DLD1 (cell line): ENCODE results near the gene MUC12.
"Not testable (repeated sequence)": the region's sequence is repeated elsewhere in the genome, so short reads cannot be mapped to it uniquely, and the experiment has no call there.

Source experiments
- in situ Hi-C: cut with HindIII; loops from 2 replicates; pipeline ENCODE4 v1.10.0; 2017; ENCODE audit warnings: low sequenced_read_pairs

MUC12 gene

DNA sequence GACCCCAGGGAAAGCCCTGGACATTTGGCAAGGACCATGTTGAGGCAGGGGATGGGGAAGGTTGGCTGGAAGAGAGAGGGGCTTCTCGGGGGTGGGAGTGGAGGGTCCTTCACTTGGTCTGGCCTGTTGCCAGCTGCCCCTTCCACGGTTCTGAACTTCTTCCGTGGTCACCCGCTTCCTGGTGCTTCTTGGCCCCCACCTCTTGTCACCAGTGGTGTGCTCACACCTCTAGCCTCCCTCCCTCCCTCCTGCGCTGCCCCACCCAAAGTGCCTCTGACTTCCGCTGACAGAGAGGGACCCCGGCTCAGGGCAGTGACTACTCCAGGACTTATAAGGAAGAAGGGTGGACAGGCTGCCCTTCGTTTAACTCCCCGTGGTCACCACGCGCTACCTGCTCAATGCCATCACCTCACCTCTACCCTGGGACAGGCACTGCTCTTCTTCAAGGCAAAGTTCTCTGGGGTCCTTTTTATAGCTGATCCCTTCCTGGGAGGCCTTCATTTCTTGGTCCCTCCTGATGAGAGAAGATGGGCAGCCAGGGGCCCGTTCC, at the start of gene MUC12:
MUC12 (plus strand) TSS at position 500 of the 550 bp plus-strand sequence. CDS start 58 bp downstream, outside the sequence.
- in situ Hi-C loops: no loop called here

- in situ Hi-C loops: not testable (repeated sequence)
Measured at GRCh38 chr7:100919779-100920437, 49.5 kb upstream of the MUC12 start.

DNA sequence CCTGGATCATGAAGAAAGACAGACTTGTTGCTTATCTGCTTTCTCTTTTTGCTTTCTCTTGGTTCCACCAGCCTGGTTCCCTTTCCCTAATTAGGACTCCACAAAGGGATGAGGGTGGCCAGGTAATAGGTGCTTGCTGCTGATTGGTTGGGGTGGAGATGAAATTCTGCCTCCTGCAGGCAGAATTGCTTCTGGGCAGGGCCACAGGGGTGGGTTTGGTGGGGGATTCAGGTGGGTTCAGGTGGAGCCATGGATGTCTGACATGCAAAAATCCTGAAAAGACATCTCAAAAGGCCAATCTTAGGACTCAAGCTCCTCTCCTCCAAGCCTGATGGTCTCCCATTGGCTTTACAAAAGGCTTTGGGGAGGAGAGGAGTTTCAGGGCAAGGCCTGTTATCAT, 48.3 kb upstream of the MUC12 start:
- in situ Hi-C loops: no loop called here

GRCh38 chr7:100923616-100924015, 45.7 kb upstream of the MUC12 start:
- in situ Hi-C loops: not testable (repeated sequence)

DNA sequence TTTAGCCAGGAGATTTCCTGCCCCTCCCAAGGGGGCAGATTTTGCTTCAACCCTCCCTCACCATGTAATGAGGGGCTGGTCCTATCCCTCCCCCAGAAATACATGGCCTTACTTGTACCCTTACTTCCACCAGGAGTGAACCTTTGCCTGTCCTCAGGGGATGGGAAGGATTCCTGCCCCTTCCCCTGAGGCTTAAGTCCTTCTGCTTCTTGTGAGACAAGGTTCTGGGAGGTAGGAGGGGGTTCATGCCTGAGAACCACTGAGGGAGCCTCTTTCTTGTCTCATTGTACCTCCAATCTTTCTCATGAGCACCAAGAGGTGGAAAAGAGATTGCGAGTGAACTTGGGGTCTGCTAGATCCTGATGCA, 39.6 kb upstream of the MUC12 start:
- in situ Hi-C loops: no loop called here

GRCh38 chr7:100933734-100934133, 35.6 kb upstream of the MUC12 start:
- in situ Hi-C loops: no loop called here

GRCh38 chr7:100935381-100935780, 34.0 kb upstream of the MUC12 start:
- in situ Hi-C loops: not testable (repeated sequence)

DNA sequence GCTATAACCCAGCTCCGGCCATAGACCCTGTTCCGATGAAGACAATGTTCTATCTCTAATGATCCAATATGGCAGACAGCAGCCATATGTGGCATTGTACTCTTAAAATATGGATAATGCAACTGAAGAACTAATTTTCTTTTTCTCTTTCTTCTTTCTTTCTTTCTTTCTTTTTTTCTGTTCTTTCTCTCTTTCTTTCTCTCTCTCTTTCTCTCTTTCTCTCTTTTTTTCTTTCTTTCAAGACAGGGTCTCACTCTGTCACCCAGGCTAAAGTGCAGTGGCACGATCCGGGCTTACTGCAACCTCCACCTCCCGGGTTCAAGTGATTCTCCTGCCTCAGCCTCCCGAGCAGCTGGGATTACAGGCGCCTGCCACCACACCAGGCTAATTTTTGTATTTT, 33.2 kb upstream of the MUC12 start:
- in situ Hi-C loops: not testable (repeated sequence)

DNA sequence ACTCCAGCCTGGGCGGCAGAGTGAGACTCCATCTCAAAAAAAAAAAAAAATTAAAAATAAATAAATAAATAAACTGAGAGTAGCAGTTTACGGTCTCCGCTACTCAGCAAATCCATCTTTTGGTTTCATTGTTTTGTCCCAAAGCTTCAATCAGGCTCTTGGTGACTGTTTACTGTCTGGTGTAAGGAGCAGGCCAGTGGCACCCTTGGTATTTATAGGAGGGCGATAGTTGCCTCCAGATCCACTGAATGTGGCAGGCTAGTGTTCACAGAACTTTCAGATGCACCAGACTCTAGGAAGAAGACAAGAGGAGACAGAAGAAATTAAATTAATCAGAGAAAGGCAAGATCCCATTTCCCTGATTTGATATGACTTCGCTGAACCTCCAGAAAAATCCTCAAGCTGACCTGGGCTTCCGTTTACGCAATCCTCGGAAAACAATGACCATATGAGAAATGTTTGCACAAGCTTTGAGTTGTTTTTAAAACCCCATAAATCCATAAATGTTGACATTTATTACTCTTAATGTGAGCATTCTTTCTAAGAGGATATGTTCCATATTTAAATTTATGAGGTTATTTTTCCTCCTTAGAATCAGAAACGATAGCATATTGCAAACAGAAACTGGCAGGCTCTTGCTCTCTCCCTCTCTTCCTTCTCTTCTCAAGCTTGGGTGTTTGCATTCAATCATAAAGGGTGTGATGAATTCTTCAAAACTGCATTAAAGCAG, 27.2 kb upstream of the MUC12 start:
- in situ Hi-C loops: no loop called here

DNA sequence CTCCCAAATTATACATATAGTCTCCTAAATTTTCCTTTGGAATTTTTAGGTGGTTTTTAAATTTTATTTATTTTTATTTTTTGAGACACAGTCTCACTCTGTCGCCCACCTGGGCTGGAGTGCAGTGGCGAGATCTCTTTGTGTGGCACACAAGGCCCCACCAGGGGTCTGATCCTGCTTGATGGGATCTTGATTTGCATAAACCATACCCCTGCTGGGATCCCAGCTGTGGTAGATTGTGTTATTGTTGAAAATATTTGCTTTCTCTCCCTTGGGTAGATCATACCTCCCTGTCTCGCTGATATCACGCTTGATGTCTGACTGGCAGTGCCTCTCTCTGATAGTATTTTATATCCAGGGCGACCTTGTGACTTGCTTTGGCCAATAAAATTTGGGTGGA, 25.7 kb upstream of the MUC12 start:
- in situ Hi-C loops: no loop called here

- in situ Hi-C loops: no loop called here
Measured at GRCh38 chr7:100944138-100944537, 25.2 kb upstream of the MUC12 start.

DNA sequence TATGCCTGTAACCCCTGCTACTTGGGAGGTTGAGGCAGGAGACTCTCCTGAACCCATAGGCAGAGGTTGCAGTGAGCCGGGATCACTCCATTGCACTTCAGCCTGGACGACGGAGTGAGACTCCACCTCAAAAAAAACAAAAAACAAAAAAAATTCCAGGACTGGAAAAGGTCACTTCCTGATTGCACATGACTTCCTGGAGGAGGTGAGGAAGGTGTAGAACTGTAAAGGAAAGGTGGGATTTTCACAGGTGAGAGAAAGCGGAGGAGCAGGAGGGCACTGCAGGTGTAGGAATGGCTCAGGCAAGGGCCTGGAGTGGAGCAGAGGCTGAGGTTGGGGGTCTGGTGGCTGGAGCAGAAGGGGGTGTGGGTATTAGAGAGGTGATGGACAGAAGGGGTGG, 23.3 kb upstream of the MUC12 start:
- in situ Hi-C loops: no loop called here

GRCh38 chr7:100946766-100947365, 22.5 kb upstream of the MUC12 start:
- in situ Hi-C loops: no loop called here

DNA sequence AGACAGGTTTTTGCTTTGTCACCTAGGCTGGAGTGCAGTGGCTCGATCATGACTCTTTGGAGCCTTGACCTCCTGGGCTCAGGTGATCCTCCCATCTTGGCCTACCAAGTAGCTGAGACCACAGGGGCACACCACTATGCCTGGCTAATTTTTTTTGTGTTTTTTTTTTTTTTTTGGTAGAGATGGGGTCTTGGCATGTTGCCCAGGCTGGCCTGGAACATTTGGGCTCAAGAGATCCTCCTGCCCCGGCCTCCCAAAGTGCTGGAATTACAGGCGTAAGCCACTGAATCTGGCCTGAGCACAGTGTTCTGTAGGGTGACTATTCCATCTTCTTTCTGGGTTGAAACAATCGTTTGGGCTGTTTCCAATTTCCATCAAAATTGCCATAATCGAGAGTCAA, 21.6 kb upstream of the MUC12 start:
- in situ Hi-C loops: no loop called here

DNA sequence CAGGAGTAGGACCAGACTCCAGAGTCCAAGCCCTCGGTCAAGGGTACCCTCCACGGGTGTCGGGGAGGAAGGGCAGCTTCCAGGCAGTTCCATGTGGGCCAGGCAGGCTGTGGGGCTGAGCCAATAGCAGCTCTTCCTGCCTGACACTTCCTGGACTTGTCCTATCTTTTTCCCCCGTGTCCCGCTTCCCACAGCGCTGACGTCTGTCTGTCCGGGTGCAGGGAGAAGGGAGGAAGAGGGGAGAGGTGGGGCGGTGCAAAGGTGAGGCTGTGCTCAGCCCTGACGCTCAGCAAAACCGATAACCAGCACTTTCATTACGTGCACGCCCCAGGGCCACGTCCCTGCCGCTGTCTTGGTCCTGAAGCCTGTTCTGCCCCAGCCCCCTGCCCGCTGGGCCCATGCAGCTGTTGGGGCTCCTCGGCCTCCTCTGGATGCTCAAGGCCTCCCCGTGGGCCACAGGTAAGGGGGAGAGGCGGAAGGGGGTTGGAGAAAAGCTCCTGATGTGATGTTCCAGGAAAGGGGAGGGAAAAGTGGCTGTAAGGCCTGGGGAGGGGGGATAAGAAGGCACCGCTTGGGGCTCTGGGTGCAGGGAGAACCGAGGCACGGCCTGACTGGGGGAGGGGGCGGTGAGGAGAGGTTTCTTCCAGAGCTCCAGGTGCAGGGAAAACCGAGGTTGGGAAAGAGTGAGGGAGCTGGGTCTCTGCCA, 20.0 kb upstream of the MUC12 start, which contains the start of gene MUC3A:
MUC3A (plus strand) TSS at position 308 of the 706 bp plus-strand sequence; CDS start at position 399, 91 bp downstream.
- in situ Hi-C loops: no loop called here

GRCh38 chr7:100949933-100950443, 19.4 kb upstream of the MUC12 start:
- in situ Hi-C loops: no loop called here

DNA sequence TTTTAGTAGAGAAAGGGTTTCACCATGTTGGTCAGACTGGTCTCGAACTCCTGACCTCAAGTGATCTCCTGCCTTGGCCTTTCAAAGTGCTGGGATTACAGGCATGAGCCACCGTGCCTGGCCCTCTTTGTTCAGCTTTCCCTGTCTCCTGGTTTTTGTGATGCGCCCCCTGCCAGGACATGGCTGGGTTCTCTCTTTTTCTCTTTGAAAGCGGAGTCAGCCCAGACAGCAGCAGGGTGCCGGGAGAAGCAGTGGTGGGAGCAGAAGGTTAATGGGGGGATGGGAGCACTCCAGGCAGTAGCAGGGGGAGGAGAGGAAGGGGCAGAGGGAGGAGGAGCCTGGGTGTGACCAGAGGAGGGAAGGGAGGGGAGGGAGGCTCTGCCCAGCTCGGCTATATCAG, 18.2 kb upstream of the MUC12 start:
- in situ Hi-C loops: no loop called here

DNA sequence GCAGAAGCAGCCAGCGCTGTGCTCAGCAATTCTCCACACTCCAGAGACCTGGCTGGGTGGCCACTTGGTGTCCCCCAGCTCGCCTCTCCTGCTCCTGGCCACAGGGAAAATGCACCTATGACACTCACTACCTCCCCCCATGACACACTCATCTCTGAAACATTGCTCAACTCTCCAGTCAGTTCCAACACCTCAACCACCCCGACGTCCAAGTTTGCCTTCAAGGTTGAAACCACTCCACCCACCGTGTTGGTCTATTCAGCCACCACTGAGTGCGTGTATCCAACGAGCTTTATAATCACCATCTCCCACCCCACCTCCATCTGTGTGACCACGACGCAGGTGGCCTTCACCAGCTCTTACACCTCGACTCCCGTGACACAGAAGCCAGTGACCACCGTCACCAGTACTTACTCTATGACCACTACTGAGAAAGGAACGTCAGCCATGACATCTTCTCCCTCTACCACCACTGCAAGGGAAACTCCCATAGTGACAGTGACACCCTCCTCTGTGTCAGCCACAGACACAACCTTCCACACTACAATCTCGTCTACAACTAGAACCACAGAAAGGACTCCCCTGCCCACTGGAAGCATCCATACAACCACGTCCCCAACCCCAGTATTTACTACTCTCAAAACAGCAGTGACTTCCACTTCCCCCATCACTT, 17.3 kb upstream of the MUC12 start:
- in situ Hi-C loops: no loop called here

GRCh38 chr7:100952641-100953040, 16.7 kb upstream of the MUC12 start:
- in situ Hi-C loops: no loop called here

GRCh38 chr7:100957832-100958421, 11.4 kb upstream of the MUC12 start:
- in situ Hi-C loops: loop anchor here (5.0 kb wide), 1 partner anchor 99 kb away; no protein-coding TSS in a partner anchor
